Measurements from ENCODE around the gene WDR72. TPM values are rescaled to one million over a fixed set of nuclear protein-coding genes. Genes with fewer than 3 reads are reported as not detected.
A peak's percentile ranks its signal among the peaks of the same experiment; 100 is the strongest.

Gene WDR72
- total RNA-seq, 1 donor from 2014 or later, result 2.0 TPM

GRCh38 chr15:53530761-53531160 is 228.7 kb downstream of the WDR72 start:
- no peak for DNase-seq (ENCODE audit: extremely low spot score, unreplicated experiment)
- H3K4me3 Mint-ChIP-seq, result no peak overlapping the region
- H3K4me1 Mint-ChIP-seq (ENCODE audit: unreplicated experiment), result peaks cover 3% of the 10 kb centered on the region
- H3K27me3 Mint-ChIP-seq, result peaks cover 22% of the 10 kb centered on the region
- H3K36me3 Mint-ChIP-seq, result no peaks in the 10 kb centered on the region
- H3K9me3 Mint-ChIP-seq, result peaks cover 7% of the 10 kb centered on the region
- H3K27ac Mint-ChIP-seq, result no peak overlapping the region
- TF ChIP-seq CTCF (conservative IDR thresholded peaks at IDR 0.05), result no peak

DNA sequence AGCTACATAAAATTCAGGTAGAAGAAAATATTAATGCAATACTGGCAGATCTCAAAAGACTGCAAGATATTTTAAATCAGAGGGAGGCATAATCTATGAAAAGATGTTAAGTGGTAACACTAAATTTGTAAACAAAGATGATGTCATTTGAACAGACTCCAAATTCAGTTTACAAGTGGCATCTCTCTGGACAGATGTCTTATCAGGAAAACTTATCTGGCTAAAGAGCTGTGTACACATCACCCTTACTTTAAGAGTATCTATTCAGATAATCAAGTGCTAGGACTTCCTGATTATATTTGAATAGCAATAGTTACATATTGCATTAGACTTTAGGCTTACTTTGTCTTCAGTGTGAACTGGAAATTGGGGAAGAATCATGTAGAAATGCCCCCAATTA is 231.5 kb downstream of the WDR72 start:
- DNase-seq (ENCODE audit: extremely low spot score, unreplicated experiment), result no peak
- Mint-ChIP-seq H3K4me1 (ENCODE audit: unreplicated experiment) (no peaks in the 10 kb centered on the region), H3K27ac (no peak overlapping the region), H3K4me3 (no peak overlapping the region), H3K27me3 (peaks cover 19% of the 10 kb centered on the region), H3K36me3 (no peaks in the 10 kb centered on the region), H3K9me3 (peaks cover 8% of the 10 kb centered on the region)
- no peak for TF ChIP-seq CTCF (conservative IDR thresholded peaks at IDR 0.05)

GRCh38 chr15:53525894-53526293 is 233.6 kb downstream of the WDR72 start:
- no peak for DNase-seq (ENCODE audit: extremely low spot score, unreplicated experiment)
- Mint-ChIP-seq H3K27ac (no peak overlapping the region), H3K4me1 (ENCODE audit: unreplicated experiment) (no peaks in the 10 kb centered on the region), H3K9me3 (peaks cover 4% of the 10 kb centered on the region), H3K36me3 (no peaks in the 10 kb centered on the region), H3K27me3 (peaks cover 12% of the 10 kb centered on the region), H3K4me3 (no peak overlapping the region)
- TF ChIP-seq CTCF (conservative IDR thresholded peaks at IDR 0.05), result no peak

GRCh38 chr15:53522991-53523390 is 236.5 kb downstream of the WDR72 start:
- Mint-ChIP-seq H3K27ac (no peak overlapping the region), H3K27me3 (peaks cover 7% of the 10 kb centered on the region), H3K4me1 (ENCODE audit: unreplicated experiment) (no peaks in the 10 kb centered on the region), H3K9me3 (peaks cover 4% of the 10 kb centered on the region), H3K4me3 (no peak overlapping the region), H3K36me3 (no peaks in the 10 kb centered on the region)
- DNase-seq (ENCODE audit: extremely low spot score, unreplicated experiment), result no peak
- TF ChIP-seq CTCF (conservative IDR thresholded peaks at IDR 0.05), result peak; percentile 54

DNA sequence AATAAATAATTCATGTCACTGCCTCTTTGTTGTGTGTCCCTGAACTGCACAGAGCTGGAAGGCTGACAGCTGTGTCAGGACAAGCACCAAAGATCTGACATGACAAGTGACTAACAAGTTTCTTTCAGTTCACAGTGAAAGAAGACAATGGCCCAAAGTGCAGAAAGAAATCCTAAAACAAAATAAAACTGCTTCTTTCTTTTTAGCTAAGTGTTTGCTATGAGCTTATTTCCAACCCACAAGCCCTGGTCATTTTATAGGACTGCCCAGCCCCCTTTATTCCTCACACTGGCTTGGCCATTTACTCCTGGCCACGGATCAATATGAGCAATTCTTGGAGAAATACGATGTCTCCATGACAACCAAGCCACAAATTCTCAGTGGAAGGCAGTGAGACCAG is 238.5 kb downstream of the WDR72 start:
- Mint-ChIP-seq H3K27me3 (peaks cover 10% of the 10 kb centered on the region), H3K36me3 (no peaks in the 10 kb centered on the region), H3K4me1 (ENCODE audit: unreplicated experiment) (no peaks in the 10 kb centered on the region), H3K9me3 (peaks cover 3% of the 10 kb centered on the region), H3K4me3 (no peak overlapping the region), H3K27ac (no peak overlapping the region)
- no peak for DNase-seq (ENCODE audit: extremely low spot score, unreplicated experiment)
- no peak for TF ChIP-seq CTCF (conservative IDR thresholded peaks at IDR 0.05)

DNA sequence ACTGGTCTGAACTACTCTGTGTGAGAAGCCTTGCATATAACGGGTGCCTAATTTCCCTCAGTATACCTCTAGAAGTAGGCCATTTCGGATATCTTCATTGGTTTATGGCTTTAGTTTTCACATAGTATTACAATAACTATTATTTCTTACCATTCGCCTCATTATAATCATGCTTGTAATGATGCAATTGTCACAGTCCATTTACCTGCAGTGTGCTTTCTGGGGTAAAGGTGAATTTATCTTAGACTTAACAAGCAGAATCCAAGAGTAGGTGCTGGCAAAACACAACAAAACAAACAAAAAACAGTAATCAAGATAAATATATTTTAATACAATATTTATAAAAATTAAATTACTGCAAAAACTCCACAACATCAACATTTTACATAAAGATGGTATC is 246.0 kb downstream of the WDR72 start:
- Mint-ChIP-seq H3K27ac (no peak overlapping the region), H3K4me1 (ENCODE audit: unreplicated experiment) (no peaks in the 10 kb centered on the region), H3K4me3 (no peak overlapping the region), H3K9me3 (no peaks in the 10 kb centered on the region), H3K27me3 (peaks cover 17% of the 10 kb centered on the region), H3K36me3 (no peaks in the 10 kb centered on the region)
- no peak for DNase-seq (ENCODE audit: extremely low spot score, unreplicated experiment)
- TF ChIP-seq CTCF (conservative IDR thresholded peaks at IDR 0.05), result no peak
